Measurements from ENCODE around the gene CBX4. TPM values are rescaled to one million over a fixed set of nuclear protein-coding genes. Genes with fewer than 3 reads are reported as not detected.

Gene CBX4
- total and polyA plus RNA-seq, 2 of the 4 experiments (the other 2 are of a cell fraction): 3.2 to 9.4 TPM

DNA sequence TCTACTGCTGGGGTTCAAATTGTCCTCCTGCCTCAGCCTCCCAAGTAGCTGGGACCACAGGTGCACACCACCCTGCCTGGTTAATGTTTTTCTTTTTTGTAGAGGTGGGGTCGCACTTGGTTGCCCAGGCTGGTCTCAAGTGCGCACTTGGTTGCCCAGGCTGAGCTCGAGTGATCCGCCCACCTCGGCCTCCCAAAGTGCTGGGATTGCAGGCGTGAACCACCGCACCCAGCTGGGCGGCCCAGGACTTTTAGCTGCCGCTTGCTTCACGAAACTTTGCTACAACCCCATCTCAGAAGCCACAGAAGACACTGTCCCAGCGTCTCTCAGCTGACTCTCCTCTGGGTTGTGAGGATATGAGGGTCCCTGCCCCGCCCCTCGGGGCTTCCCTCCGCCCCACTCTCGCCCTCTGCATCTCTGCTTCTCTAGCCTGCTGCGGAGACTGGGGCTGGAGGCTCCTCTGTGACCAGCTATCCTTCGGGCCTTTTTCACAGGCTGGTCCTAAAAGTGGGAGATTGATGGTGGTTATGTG lies 48.8 kb upstream of the CBX4 start:
- POLR2A ChIA-PET (ENCODE audit: unreplicated experiment): no interaction called here
- no peak for ATAC-seq (ENCODE audit: low read depth)
- BruUV-seq (replicated peaks): no TSS peak

More for the DNA sequence above, 48.8 kb upstream of the CBX4 start:
- Histone ChIP-seq H4K5ac (ENCODE audit: low read depth, low read length) (no peak overlapping the region), H2AFZ (replicated peaks; ENCODE audit: low read length, poor library complexity) (no peak overlapping the region), H2BK20ac (ENCODE audit: low read depth, low read length) (no peak overlapping the region), H3K9me3 (ENCODE audit: control insufficient read depth, insufficient read depth, low read length) (no peaks in the 10 kb centered on the region), H2BK5ac (ENCODE audit: low read depth, low read length, poor library complexity, severe bottlenecking) (no peak overlapping the region), H2AK9ac (replicated peaks; ENCODE audit: low read depth, low read length, poor library complexity) (no peak overlapping the region), H3K36me3 (ENCODE audit: control insufficient read depth, insufficient read depth, low read length) (no peaks in the 10 kb centered on the region), H3K9ac (ENCODE audit: low read depth, low read length) (no peak overlapping the region), H3K4me3 (ENCODE audit: insufficient read depth, low read depth, low read length) (no peak overlapping the region), H4K20me1 (ENCODE audit: insufficient read depth, low read length) (no peaks in the 10 kb centered on the region), H3K18ac (ENCODE audit: low read depth, low read length) (no peak overlapping the region), H3K4me1 (ENCODE audit: control insufficient read depth, insufficient read depth, low read length) (no peaks in the 10 kb centered on the region), H2BK120ac (ENCODE audit: low read depth, low read length) (no peak overlapping the region), H3K79me1 (ENCODE audit: low read depth in 1 of 2, low read length in 2 of 2) (no peaks in the 10 kb centered on the region), H3K4ac (ENCODE audit: low read depth, low read length) (no peak overlapping the region), H3K23ac (ENCODE audit: low read depth, low read length) (no peak overlapping the region), H3K27ac (ENCODE audit: insufficient read depth, low read length) (no peak overlapping the region), H3K9me1 (ENCODE audit: insufficient read depth, low read length) (no peaks in the 10 kb centered on the region), H2AK5ac (ENCODE audit: low read depth, low read length) (no peak overlapping the region), H4K8ac (ENCODE audit: low read depth in 2 of 2, low read length in 2 of 2) (no peak overlapping the region), H3K14ac (replicated peaks; ENCODE audit: low read depth, low read length) (no peak overlapping the region), H4K91ac (ENCODE audit: insufficient read depth, low read depth, low read length) (no peak overlapping the region), H3K56ac (ENCODE audit: extremely low read depth, insufficient read depth, low read length) (no peak overlapping the region), H2BK15ac (ENCODE audit: low read depth, low read length) (no peak overlapping the region), H3K4me2 (ENCODE audit: low read depth, low read length) (no peak overlapping the region), H3K27me3 (ENCODE audit: control insufficient read depth, insufficient read depth, low read length) (peaks cover 47% of the 10 kb centered on the region)
- dilution Hi-C loops (cut with HindIII; ENCODE audit: low sequenced_read_pairs, unreplicated experiment) (no loop called here), in situ Hi-C loops (cut with MboI; ENCODE audit: low sequenced_read_pairs) (no loop called here), intact Hi-C loops (cut with micrococcal nuclease) (no loop called here)
- no CpG with 5 or more reads among the region's 17 CpGs for WGBS, 2 experiments (ENCODE audit: extremely low coverage in 2 of 2, insufficient read length in 1 of 2)
- CTCF ChIA-PET: no interaction called here
- TF ChIP-seq CTCF (conservative IDR thresholded peaks at IDR 0.05; ENCODE audit: low read depth, low read length) (no peak), NFE2L2 (IDR thresholded peaks at IDR 0.05; ENCODE audit: low read depth, low read length) (no peak)
- no peak for DNase-seq

All from IMR-90 (cell line).